CD4-positive, alpha-beta T cell treated with Interleukin-6 at 100 ng/mL for 8 hours (primary cell): ENCODE data around the gene GYG1.

Experiments used
- DNase-seq: peaks from one replicate; pipeline ENCODE4 v3.0.0-alpha.2; 2020; ENCODE audit warnings: mixed read lengths, low spot score

GYG1 gene

GRCh38 chr3:149016669-149017541 is 25.6 kb downstream of the GYG1 start:
- DNase-seq: no peak

- DNase-seq: no peak
Measured at GRCh38 chr3:149018247-149018646, 26.9 kb downstream of the GYG1 start.

DNA sequence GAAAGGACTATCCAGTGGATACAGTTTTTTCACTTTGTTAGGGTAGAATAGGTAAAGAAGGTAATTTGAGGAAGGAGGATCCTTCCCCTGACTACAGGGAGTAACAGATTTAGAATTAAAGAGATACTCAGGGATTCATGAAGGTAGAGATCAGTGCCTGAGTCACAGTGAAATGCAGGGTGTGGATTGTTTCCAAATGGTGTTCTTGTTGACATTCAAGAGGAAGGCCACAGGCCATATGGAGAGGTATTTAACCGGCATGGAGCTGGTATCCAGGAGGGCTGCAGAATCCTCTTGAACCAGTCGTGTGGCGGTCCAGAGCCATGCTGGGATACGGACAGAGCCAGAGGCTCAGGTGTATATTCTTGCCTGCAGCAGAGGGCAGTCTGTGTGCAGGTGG is 28.2 kb downstream of the GYG1 start:
- DNase-seq: no peak

DNA sequence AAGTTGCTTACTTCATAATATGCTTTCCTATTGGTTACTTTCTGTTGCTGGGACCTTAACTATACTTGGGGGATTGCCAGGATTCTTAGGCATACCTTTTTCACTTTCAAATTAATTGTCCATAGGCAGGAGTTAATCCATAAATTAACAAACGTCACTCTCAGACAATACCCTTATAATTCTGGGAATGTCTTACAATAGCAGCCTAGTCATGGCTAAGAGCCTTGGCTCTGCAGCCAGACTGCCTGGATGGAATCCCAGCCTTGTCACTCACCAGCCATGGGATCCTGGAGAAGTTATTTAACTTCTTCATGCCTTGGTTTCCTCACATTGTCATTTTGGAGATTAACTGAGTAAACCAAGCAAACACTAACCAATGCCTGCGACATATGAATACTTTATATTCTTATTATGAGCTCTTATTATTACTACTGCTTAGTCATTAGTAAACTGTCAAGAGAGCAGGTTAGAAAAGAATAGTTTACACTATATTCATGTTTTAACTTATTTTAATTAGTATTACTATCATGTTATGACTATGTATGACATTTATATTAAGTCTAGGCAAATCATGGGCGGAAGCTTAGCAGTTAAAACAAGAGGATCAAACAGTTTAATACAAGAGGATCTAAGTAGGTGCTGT is 29.0 kb downstream of the GYG1 start:
- DNase-seq: no peak

DNA sequence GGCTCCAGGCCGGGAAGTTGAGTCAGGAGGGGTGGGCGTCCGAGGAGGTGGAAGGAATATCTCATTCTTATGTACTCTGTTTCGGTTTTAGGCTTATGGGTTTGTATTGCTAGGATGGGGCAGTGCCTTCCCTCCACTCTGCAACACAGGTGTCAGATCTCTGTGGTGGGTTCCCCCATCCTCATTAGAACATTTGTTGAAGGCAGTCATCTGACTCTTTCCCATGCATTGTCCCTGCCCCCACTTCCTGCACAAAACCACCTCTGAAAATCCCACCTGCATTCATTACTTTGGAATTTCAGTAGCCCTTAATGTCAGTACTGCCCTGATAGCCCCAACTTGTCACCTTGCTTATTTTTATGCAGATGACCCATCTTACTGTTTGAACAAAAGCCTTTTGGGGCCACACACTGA is 29.5 kb downstream of the GYG1 start:
- no peak for DNase-seq

- no peak for DNase-seq
Measured at GRCh38 chr3:149021830-149022229, 30.5 kb downstream of the GYG1 start.

GRCh38 chr3:149023951-149024350 is 32.6 kb downstream of the GYG1 start:
- no peak for DNase-seq

DNA sequence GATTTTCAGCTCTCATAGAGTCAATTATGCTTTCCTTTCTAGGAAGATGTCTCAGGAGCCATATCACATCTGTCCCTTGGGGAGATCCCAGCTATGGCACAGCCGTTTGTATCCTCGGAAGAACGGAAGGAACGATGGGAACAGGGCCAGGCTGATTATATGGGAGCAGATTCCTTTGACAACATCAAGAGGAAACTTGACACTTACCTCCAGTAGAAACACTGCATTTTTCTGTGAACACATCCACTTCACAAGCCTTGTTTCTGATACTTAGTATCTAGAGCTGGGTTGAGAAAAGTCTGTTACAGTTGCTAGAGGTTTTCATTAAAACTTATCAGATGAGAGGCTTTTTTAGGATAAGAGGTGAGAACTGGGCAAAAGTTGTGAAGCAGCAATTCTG is 35.4 kb downstream of the GYG1 start:
- DNase-seq: no peak

GRCh38 chr3:149031096-149031495 is 39.8 kb downstream of the GYG1 start:
- DNase-seq: no peak

DNA sequence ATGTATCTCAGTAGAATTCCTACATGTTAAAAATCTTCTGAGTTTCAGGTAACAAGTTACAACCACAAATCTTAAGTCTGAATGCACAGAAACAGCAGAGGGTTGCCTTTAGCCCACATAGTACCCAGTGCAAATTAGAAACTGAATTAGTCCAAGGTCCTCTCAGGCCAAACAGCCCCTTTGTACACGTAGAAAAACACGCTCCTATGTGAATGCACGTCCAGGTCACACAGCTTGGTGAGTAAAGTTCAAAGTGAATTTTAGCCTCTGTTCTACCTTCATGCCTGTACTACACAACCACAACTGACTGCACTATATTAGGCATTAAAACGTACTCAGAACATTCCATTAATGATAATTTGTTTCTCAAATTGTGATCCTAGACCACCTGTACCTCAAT is 46.3 kb downstream of the GYG1 start:
- DNase-seq: no peak

DNA sequence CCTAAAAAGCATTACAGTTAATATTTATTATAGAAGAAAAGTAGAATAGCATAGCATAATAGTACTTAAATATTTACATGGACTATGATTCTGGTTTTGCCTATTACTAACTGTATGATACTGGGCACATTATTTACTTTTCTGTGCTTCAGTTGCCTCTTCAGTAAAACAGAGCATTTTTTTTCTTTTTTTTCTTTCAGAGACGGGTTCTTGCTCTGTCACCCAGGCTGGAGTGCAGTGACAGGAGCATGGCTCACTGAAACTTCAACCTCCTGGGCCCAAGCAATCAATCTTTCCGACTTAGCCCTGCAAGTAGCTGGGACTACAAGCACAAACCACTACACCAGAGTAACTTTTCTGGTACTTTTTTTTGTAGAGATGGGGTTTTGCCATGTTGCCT is 47.0 kb downstream of the GYG1 start:
- DNase-seq: no peak

- no peak for DNase-seq
Measured at GRCh38 chr3:149042789-149043386, 51.5 kb downstream of the GYG1 start.

GRCh38 chr3:149044339-149045083 is 53.2 kb downstream of the GYG1 start:
- DNase-seq: no peak

- DNase-seq: no peak
Measured at GRCh38 chr3:149055575-149055974, 64.2 kb downstream of the GYG1 start.

GRCh38 chr3:149058198-149058597 is 66.9 kb downstream of the GYG1 start:
- DNase-seq: no peak

GRCh38 chr3:149058602-149059001 is 67.3 kb downstream of the GYG1 start:
- DNase-seq: no peak

DNA sequence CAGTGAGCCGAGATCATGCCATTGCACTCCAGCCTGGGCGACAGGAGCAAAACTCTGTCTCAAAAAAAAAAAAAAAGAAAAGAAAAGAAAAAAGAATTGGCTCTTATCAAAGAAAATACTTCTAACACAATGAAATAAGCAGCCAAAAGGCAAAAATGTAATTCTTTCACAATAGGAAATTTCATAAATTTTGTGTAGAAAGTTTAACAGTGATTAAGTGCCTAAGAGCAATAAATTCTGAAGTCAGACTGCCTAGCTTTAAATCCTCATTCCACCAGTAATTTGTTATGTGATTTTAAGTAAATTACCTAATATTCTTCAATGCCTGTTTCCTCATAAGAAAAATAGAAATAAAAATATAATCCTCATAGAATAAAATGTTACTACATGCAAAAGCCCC is 70.4 kb downstream of the GYG1 start:
- no peak for DNase-seq

DNA sequence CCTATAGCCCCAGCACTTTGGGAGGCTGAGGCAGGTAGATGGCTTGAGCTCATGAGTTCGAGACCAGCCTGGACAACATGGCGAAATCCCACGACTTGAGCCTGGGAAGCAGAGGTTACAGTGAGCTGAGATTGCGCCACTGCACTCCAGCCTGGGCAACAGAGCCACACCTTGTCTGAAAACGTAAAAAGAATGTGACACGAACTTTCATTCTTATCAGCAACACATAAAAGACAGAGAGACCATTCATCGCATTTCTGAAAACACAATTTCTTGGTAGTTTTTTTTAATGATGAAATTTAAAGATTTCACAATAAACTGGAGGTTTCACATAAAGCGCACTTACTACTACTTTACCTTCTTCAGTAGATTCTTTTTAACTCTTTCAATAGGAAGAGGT is 76.5 kb downstream of the GYG1 start:
- DNase-seq: no peak
